ENCODE data around the gene PITX2. TPM values are rescaled to one million over a fixed set of nuclear protein-coding genes. Genes with fewer than 3 reads are reported as not detected.

Gene PITX2
- polyA plus RNA-seq, 1 donor from 2014 or later: not detected

- Histone ChIP-seq H3K27me3 (ENCODE audit: insufficient read depth, low read depth, low read length) (peaks cover 100% of the 10 kb centered on the region), H3K4me2 (ENCODE audit: low read length) (no peak overlapping the region), H3F3A (ENCODE audit: insufficient read depth, low read length, poor library complexity, severe bottlenecking) (no peaks in the 10 kb centered on the region), H3K4me3 (ENCODE audit: low read length) (no peak overlapping the region), H4K20me1 (ENCODE audit: insufficient read depth) (no peaks in the 10 kb centered on the region), H3K36me3 (ENCODE audit: insufficient read depth, low read length) (no peaks in the 10 kb centered on the region), H3K9ac (ENCODE audit: low read length) (no peak overlapping the region), H3K27ac (ENCODE audit: low read length) (no peak overlapping the region), H3K9me2 (ENCODE audit: insufficient read depth, low read length) (no peaks in the 10 kb centered on the region), H3K9me3 (ENCODE audit: low read length) (no peaks in the 10 kb centered on the region), H2AFZ (ENCODE audit: low read depth, low read length) (no peak overlapping the region), H3K79me2 (replicated peaks; ENCODE audit: insufficient read depth, low read length) (no peaks in the 10 kb centered on the region)
- no peak for TF ChIP-seq CTCF (IDR thresholded peaks at IDR 0.05; ENCODE audit: poor library complexity, severe bottlenecking)
- TF ChIP-seq EZH2 (IDR thresholded peaks at IDR 0.05; ENCODE audit: borderline replicate concordance, insufficient read depth, low read length, poor library complexity, severe bottlenecking): peak; percentile 46
- no peak for TF ChIP-seq RAD21 (conservative IDR thresholded peaks at IDR 0.05)
Measured at GRCh38 chr4:110614173-110614963, 8.5 kb downstream of the PITX2 start.

DNA sequence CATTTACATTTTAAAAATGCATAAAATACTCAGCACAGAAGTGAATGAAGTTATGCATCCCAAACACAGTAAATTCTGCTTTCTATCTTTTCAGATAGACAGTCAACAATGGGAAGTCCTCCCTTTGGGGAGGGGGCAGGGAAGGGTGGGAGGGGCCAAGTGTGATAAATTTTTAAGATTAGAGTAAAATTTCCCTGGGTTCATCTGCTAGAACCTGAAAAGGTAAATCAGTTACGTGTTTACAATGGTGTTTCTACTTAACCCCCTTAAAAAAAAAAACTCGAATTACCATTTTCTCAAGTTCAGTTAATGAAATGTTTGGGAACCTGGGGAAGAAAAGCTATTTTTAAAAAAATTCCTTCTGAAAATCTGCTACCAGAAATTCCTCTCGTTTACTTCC, 9.1 kb downstream of the PITX2 start:
- Histone ChIP-seq H3K9me3 (ENCODE audit: low read length) (no peaks in the 10 kb centered on the region), H3K9me2 (ENCODE audit: insufficient read depth, low read length) (no peaks in the 10 kb centered on the region), H4K20me1 (ENCODE audit: insufficient read depth) (no peaks in the 10 kb centered on the region), H3K27ac (ENCODE audit: low read length) (no peak overlapping the region), H3K9ac (ENCODE audit: low read length) (no peak overlapping the region), H2AFZ (ENCODE audit: low read depth, low read length) (no peak overlapping the region), H3K27me3 (ENCODE audit: insufficient read depth, low read depth, low read length) (peaks cover 100% of the 10 kb centered on the region), H3K36me3 (ENCODE audit: insufficient read depth, low read length) (no peaks in the 10 kb centered on the region), H3K4me2 (ENCODE audit: low read length) (no peak overlapping the region), H3F3A (ENCODE audit: insufficient read depth, low read length, poor library complexity, severe bottlenecking) (no peaks in the 10 kb centered on the region), H3K79me2 (replicated peaks; ENCODE audit: insufficient read depth, low read length) (no peaks in the 10 kb centered on the region), H3K4me3 (ENCODE audit: low read length) (no peak overlapping the region)
- no peak for TF ChIP-seq POLR2AphosphoS5 (IDR thresholded peaks at IDR 0.05)
- no peak for TF ChIP-seq SMC3 (conservative IDR thresholded peaks at IDR 0.05; ENCODE audit: poor library complexity)
- TF ChIP-seq TAF1 (IDR thresholded peaks at IDR 0.05; ENCODE audit: low read depth): no peak
- no peak for TF ChIP-seq REST (IDR thresholded peaks at IDR 0.05; ENCODE audit: borderline replicate concordance)

GRCh38 chr4:110612631-110613269, 10.1 kb downstream of the PITX2 start:
- Histone ChIP-seq H3K27me3 (ENCODE audit: insufficient read depth, low read depth, low read length) (peaks cover 100% of the 10 kb centered on the region), H3F3A (ENCODE audit: insufficient read depth, low read length, poor library complexity, severe bottlenecking) (no peaks in the 10 kb centered on the region), H2AFZ (ENCODE audit: low read depth, low read length) (no peak overlapping the region), H3K79me2 (replicated peaks; ENCODE audit: insufficient read depth, low read length) (no peaks in the 10 kb centered on the region), H3K9me3 (ENCODE audit: low read length) (no peaks in the 10 kb centered on the region), H3K27ac (ENCODE audit: low read length) (no peak overlapping the region), H3K4me2 (ENCODE audit: low read length) (no peak overlapping the region), H3K36me3 (ENCODE audit: insufficient read depth, low read length) (no peaks in the 10 kb centered on the region), H3K9me2 (ENCODE audit: insufficient read depth, low read length) (no peaks in the 10 kb centered on the region), H3K9ac (ENCODE audit: low read length) (no peak overlapping the region), H4K20me1 (ENCODE audit: insufficient read depth) (no peaks in the 10 kb centered on the region), H3K4me3 (ENCODE audit: low read length) (no peak overlapping the region)
- TF ChIP-seq EZH2 (IDR thresholded peaks at IDR 0.05; ENCODE audit: borderline replicate concordance, insufficient read depth, low read length, poor library complexity, severe bottlenecking) (no peak), MXI1 (conservative IDR thresholded peaks at IDR 0.05; ENCODE audit: poor library complexity, severe bottlenecking) (no peak), REST (IDR thresholded peaks at IDR 0.05; ENCODE audit: borderline replicate concordance) (no peak), TAF1 (IDR thresholded peaks at IDR 0.05; ENCODE audit: low read depth) (no peak), RAD21 (conservative IDR thresholded peaks at IDR 0.05) (no peak), EP300 (conservative IDR thresholded peaks at IDR 0.05; ENCODE audit: poor library complexity, severe bottlenecking) (no peak), SMC3 (conservative IDR thresholded peaks at IDR 0.05; ENCODE audit: poor library complexity) (no peak)
